Heart right ventricle (tissue), 16 donors: ENCODE results near the gene SUV39H2. TPM values are rescaled to one million over a fixed set of nuclear protein-coding genes. Genes with fewer than 3 reads are reported as not detected.

Experiments used
- ATAC-seq, 8 donors: fragments of 200-7000 bp; cut with Tn5 transposase; one replicate each; pipeline ENCODE4 v1.9.1; 2020; ENCODE audit warnings: mild to moderate bottlenecking in 8 of 8, moderate library complexity in 8 of 8, moderate number of reproducible peaks in 1 of 8
- DNase-seq, 2 donors: peaks; one replicate each; pipeline ENCODE4 v3.0.0-alpha.2; 2020
- H3K27ac ChIP-seq, 10 donors: fragments of 200-600 bp; sonication (generic) in 2 of 10; one replicate each; pipeline versions ENCODE4 v1.5.0 to v1.8.0; 2020 to 2022; ENCODE audit warnings: mild to moderate bottlenecking in 3 of 10
- H3K27me3 ChIP-seq, 7 donors: fragments of 200-600 bp; one replicate each; pipeline ENCODE4 v1.8.0; 2021 to 2022; ENCODE audit warnings: mild to moderate bottlenecking in 2 of 7
- H3K36me3 ChIP-seq, 9 donors: fragments of 200-600 bp; sonication (generic) in 1 of 9; one replicate each; pipeline versions ENCODE4 v1.5.0 to v1.8.0; 2020 to 2022; ENCODE audit warnings: mild to moderate bottlenecking in 2 of 9
- H3K4me1 ChIP-seq, 9 donors: fragments of 200-600 bp; sonication (generic) in 1 of 9; one replicate each; pipeline versions ENCODE4 v1.5.0 to v1.8.0; 2020 to 2022; ENCODE audit warnings: mild to moderate bottlenecking in 4 of 9
- H3K4me3 ChIP-seq, 10 donors: fragments of 200-600 bp; sonication (generic) in 2 of 10; one replicate each; pipeline versions ENCODE4 v1.5.0 to v1.8.0; 2020 to 2022; ENCODE audit warnings: mild to moderate bottlenecking in 7 of 10, moderate library complexity in 2 of 10
- H3K9me3 ChIP-seq, 11 donors: fragments of 200-600 bp in 10 of 11; sonication (generic) in 2 of 11; one replicate each; pipeline versions ENCODE4 v1.5.0 to v1.8.0; 2013 to 2022; ENCODE audit warnings: mild to moderate bottlenecking in 2 of 11, control low read depth in 1 of 11, moderate library complexity in 1 of 11
- CTCF ChIP-seq, 9 donors: fragments of 200-600 bp; sonication (generic) in 2 of 9; IDR thresholded peaks; one replicate each; pipeline versions ENCODE4 v1.5.0 to v1.8.0; 2021 to 2022; ENCODE audit warnings: antibody characterized with exemption in 9 of 9, mild to moderate bottlenecking in 5 of 9, moderate library complexity in 1 of 9
- WGBS, 2 donors: extraction: QIAGEN DNeasy Blood & Tissue Kit; methylation state at CpG; one replicate each; pipeline ENCODE4 v1.1.7; 2013; ENCODE audit warnings: inconsistent platforms in 1 of 2; 5-methylcytosine and 5-hydroxymethylcytosine counted together
- intact Hi-C, 10 donors: fragments of 100-400 bp; cut with DNase I; formaldehyde crosslinking; loops; one replicate each; pipeline versions ENCODE4 v1.11.1 to v1.14.2; 2022
- polyA plus RNA-seq, 2 donors: library from polyadenylated mRNA; stranded (reverse); fragments of 200-250 nt; gene quantifications; one replicate each; pipeline ENCODE4 v1.2.3, GENCODE V29; 2013
- total RNA-seq, 10 donors: library from RNA; stranded (reverse); fragmentation: NEBNext Ultra II Directional in 3 of 10; extraction: Animal tissue kit (Norgen Biotek cat#: 25700) in 3 of 10; gene quantifications; one replicate each; pipeline versions ENCODE4 v1.2.1 to v1.2.4, GENCODE V29; 2021 to 2023
- donor health status: Arrhythmogenic right ventricular cardiomyopathy.
- donor health status: ischemic (EF 13 %, LVEDD 7.1; RV severe dilation, severe dysfunction).
- donor health status: healthy with polysubstance abuse.
- donor health status: DM: no; HTN: yes; CAD: no.
- donor health status: DM: no; HTN: no; CAD: no.
- donor health status: ischemic (EF 25% LVEDD 6.9; RV normal size, moderate dysfunction).
- donor health status: ischemic (EF 25% LVEDD 5.7; RV mildly dilated, moderate dysfunction).
- donor health status: healthy.
- donor health status: DM: yes; HTN: yes; CAD: no.
- donor health status: Ischemic cardiomyopathy.
- donor health status: ischemic (EF 35%, LVEDD 5.7; RV mildly dilated, moderate dysfunction).
- donor health status: nonischemic (EF 11% LVEDD 7.7; RV severe dilation, severe dysfunction).
- donor health status: DM: yes; HTN: yes; CAD: no.
- donor health status: PGD.
- donor health status: ischemic (EF 29% LVEDD 5.4; RV normal size, mild dysfunction).
- donor health status: nonischemic (EF 23%, LVEDD 6.1; RV moderate dilation, normal function).

The SUV39H2 gene
- total and polyA plus RNA-seq, 12 donors = 1.1 to 9.1 (median 7.0) TPM

- no peak for TF ChIP-seq CTCF (IDR thresholded peaks at IDR 0.05)
- DNase-seq = no peak
- no peak for ATAC-seq
- H3K4me3 ChIP-seq = peak overlapping the region; percentile 54 to 99 (median 92)
- no peaks in the 10 kb centered on the region for H3K27me3 ChIP-seq
- WGBS, 2 donors = 17 to 21% methylated on average over 14 of the region's 14 CpGs
- H3K4me1 ChIP-seq = peaks cover 0 to 28% (median 24%) of the 10 kb centered on the region in 9 donors
- H3K9me3 ChIP-seq = no peaks in the 10 kb centered on the region
- intact Hi-C loops = loop anchor here in 7 of 10 donors (5.0 to 10.0 kb wide), 3 partner anchors 40 to 258 kb away; partner anchors contain the start of genes SUV39H2 (in 7 of the 7) and RPP38 (in 1 of the 7)
- H3K36me3 ChIP-seq = peaks cover 0 to 35% (median 9%) of the 10 kb centered on the region in 9 donors
- H3K27ac ChIP-seq = peak overlapping the region; percentile 90 to 99 (median 96)
Observed at GRCh38 chr10:14837003-14837756, 41.5 kb upstream of the SUV39H2 start.

GRCh38 chr10:14837757-14838581, 40.7 kb upstream of the SUV39H2 start, which contains the start of the genes CDNF, HSPA14 and MSANTD7:
Gene CDNF (minus strand): TSS chr10:14838037. CDS start chr10:14837946, 91 bp downstream.
Gene HSPA14 (plus strand): TSS chr10:14838306. CDS start chr10:14838403, 97 bp downstream.
Gene MSANTD7 (plus strand): TSS chr10:14838306. CDS start chr10:14842285, 3,979 bp downstream.
- H3K27me3 ChIP-seq = no peaks in the 10 kb centered on the region
- H3K36me3 ChIP-seq = peaks cover 0 to 43% (median 16%) of the 10 kb centered on the region in 9 donors
- 0 to 1% methylated on average over 72 of the region's 72 CpGs for WGBS, 2 donors
- H3K4me3 ChIP-seq = peak within 1 kb of the TSS; percentile 80 to 99 (median 92)
- intact Hi-C loops = loop anchor here in 8 of 10 donors (2.0 to 10.0 kb wide), 4 partner anchors 39 to 257 kb away; partner anchors contain the start of genes SUV39H2 (in 8 of the 8) and RPP38 (in 1 of the 8)
- peak in 1 of 9 donors; percentile 7 for TF ChIP-seq CTCF (IDR thresholded peaks at IDR 0.05)
- H3K9me3 ChIP-seq = no peaks in the 10 kb centered on the region
- DNase-seq = peak; percentile 99 to 100
- ATAC-seq = peak; percentile 98 to 100 (median 99)
- H3K27ac ChIP-seq = peak within 1 kb of the TSS; percentile 90 to 99 (median 96)
- H3K4me1 ChIP-seq = peaks cover 0 to 28% (median 24%) of the 10 kb centered on the region in 9 donors

- no peaks in the 10 kb centered on the region for H3K9me3 ChIP-seq
- no peaks in the 10 kb centered on the region for H3K27me3 ChIP-seq
- TF ChIP-seq CTCF (IDR thresholded peaks at IDR 0.05) = no peak
- peak overlapping the region; percentile 80 to 99 (median 92) for H3K4me3 ChIP-seq
- peak overlapping the region; percentile 80 to 99 (median 96) for H3K27ac ChIP-seq
- WGBS, 2 donors = 0 to 1% methylated on average over 60 of the region's 60 CpGs
- peaks cover 0 to 46% (median 19%) of the 10 kb centered on the region in 9 donors for H3K36me3 ChIP-seq
- peaks cover 0 to 28% (median 24%) of the 10 kb centered on the region in 9 donors for H3K4me1 ChIP-seq
- DNase-seq (peak; percentile 15 to 39), ATAC-seq (peak in 4 of 8 donors; percentile 0 to 25 (median 2))
- intact Hi-C loops = loop anchor here in 8 of 10 donors (2.0 to 10.0 kb wide), 4 partner anchors 39 to 256 kb away; partner anchors contain the start of genes SUV39H2 (in 8 of the 8) and RPP38 (in 1 of the 8)
Observed at GRCh38 chr10:14838582-14839304, 39.9 kb upstream of the SUV39H2 start.
